Muscle of leg (tissue), 11 donors: ENCODE results near the gene NFYA. TPM values are rescaled to one million over a fixed set of nuclear protein-coding genes. Genes with fewer than 3 reads are reported as not detected.

Source experiments
- DNase-seq: peaks from one replicate; pipeline ENCODE4 v3.0.0; 2013
- H3K27ac ChIP-seq: one replicate; pipeline ENCODE4 v1.5.1; 2013; ENCODE audit warnings: mild to moderate bottlenecking, low read length, control low read depth
- H3K27me3 ChIP-seq: one replicate; pipeline ENCODE4 v1.6.1; 2013; ENCODE audit warnings: low read length; ENCODE audit not compliant: control insufficient read depth, insufficient read depth
- H3K36me3 ChIP-seq: one replicate; pipeline ENCODE4 v1.6.1; 2013; ENCODE audit warnings: low read length; ENCODE audit not compliant: control insufficient read depth, insufficient read depth
- H3K4me1 ChIP-seq: one replicate; pipeline ENCODE4 v1.6.1; 2013; ENCODE audit warnings: low read length; ENCODE audit not compliant: control insufficient read depth, insufficient read depth
- H3K4me3 ChIP-seq: one replicate; pipeline ENCODE4 v1.5.1; 2013; ENCODE audit warnings: low read length, control low read depth
- H3K9me3 ChIP-seq: replicated peaks from 2 replicates; pipeline ENCODE4 v1.6.1; 2013; ENCODE audit warnings: low read depth, low read length; ENCODE audit not compliant: control insufficient read depth
- WGBS: methylation state at CpG from one replicate; pipeline ENCODE4 v1.1.5; 2013; ENCODE audit warnings: missing lambda C conversion rate; ENCODE audit not compliant: insufficient coverage; 5-methylcytosine and 5-hydroxymethylcytosine counted together
- polyA plus RNA-seq, 8 donors: library from polyadenylated mRNA; unstranded; fragments of 120-200 nt; gene quantifications; one replicate each; pipeline versions ENCODE4 v1.2.1 to v1.2.3, GENCODE V29; 2013; ENCODE audit warnings: inconsistent platforms in 1 of 8, low replicate concordance in 1 of 8; ENCODE audit not compliant: insufficient read length in 8 of 8, insufficient read depth in 1 of 8
- total RNA-seq: library from RNA; stranded (reverse); fragments of 120-200 nt; gene quantifications from one replicate; pipeline ENCODE4 v1.2.4, GENCODE V29; 2013

NFYA gene
- total and polyA plus RNA-seq, 9 donors = 14.4 to 35.2 (median 27.2) TPM

DNA sequence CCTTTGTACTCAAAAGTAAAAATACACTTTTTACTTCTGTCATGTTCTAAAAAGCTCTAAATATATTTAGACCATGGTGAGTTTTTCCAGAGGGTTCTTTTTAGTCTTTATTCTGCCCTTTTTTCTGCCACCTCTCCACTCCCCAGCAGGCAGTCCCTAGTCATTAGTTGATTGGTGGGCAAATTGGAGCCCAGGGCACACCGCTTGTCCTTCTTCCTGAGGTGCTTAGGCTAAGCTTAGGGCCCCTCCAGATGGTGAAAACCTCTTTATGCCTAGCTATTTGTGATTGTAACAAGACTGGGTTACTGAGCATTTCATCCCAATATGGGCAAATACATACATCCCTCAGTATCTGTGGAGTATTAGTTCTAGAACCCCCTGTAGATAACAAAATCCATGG, 75.1 kb downstream of the NFYA start:
- H3K36me3 ChIP-seq = no peaks in the 10 kb centered on the region
- H3K4me1 ChIP-seq = no peaks in the 10 kb centered on the region
- no CpG with 5 or more reads among the region's 1 CpG for WGBS
- H3K4me3 ChIP-seq = no peak overlapping the region
- H3K9me3 ChIP-seq = no peaks in the 10 kb centered on the region
- no peaks in the 10 kb centered on the region for H3K27me3 ChIP-seq
- H3K27ac ChIP-seq = no peak overlapping the region
- DNase-seq = no peak

Other genes with a start within 250 kb of the NFYA start
- 3.0 TPM for gene UNC5CL, start 33.8 kb upstream of the NFYA start, total RNA-seq
- 1 to 10 TPM; 2.2 to 9.8 (median 4.1) TPM for gene UNC5CL, start 33.8 kb upstream of the NFYA start, polyA plus RNA-seq
- gene TSPO2, start 30.5 kb upstream of the NFYA start, total RNA-seq = 0.22 TPM
- gene TSPO2, start 30.5 kb upstream of the NFYA start, polyA plus RNA-seq = 1 to 10 TPM in 2 of 8 donors, under 1 TPM in 6; 0.41 to 1.8 (median 0.89) TPM
- 509 TPM for gene APOBEC2, start 19.8 kb upstream of the NFYA start, total RNA-seq
- 100 to 1,000 TPM; 281 to 891 (median 471) TPM for gene APOBEC2, start 19.8 kb upstream of the NFYA start, polyA plus RNA-seq
- gene OARD1, start 618 bp upstream of the NFYA start, total RNA-seq = 12.9 TPM
- gene OARD1, start 618 bp upstream of the NFYA start, polyA plus RNA-seq = 10 to 100 TPM; 15.0 to 20.7 (median 19.3) TPM
- gene TREML1, start 81.4 kb downstream of the NFYA start, total RNA-seq = 0.18 TPM
- under 1 TPM in 7 of 8 donors, not detected in 1; 0.10 to 0.49 (median 0.16) TPM for gene TREML1, start 81.4 kb downstream of the NFYA start, polyA plus RNA-seq
- gene TREM2, start 90.1 kb downstream of the NFYA start, total RNA-seq = 0.75 TPM
- gene TREM2, start 90.1 kb downstream of the NFYA start, polyA plus RNA-seq = 1 to 10 TPM in 2 of 8 donors, under 1 TPM in 6; 0.15 to 3.6 (median 0.55) TPM
- 0.09 TPM for gene TREML2, start 128.2 kb downstream of the NFYA start, total RNA-seq
- gene TREML2, start 128.2 kb downstream of the NFYA start, polyA plus RNA-seq = under 1 TPM; 0.05 to 0.16 (median 0.11) TPM
- gene TREML4, start 155.4 kb downstream of the NFYA start, total RNA-seq = not detected
- gene TREML4, start 155.4 kb downstream of the NFYA start, polyA plus RNA-seq = not detected
- 0.35 TPM for gene TREM1, start 213.7 kb downstream of the NFYA start, total RNA-seq
- 1 to 10 TPM in 1 of 8 donors, under 1 TPM in 5, not detected in 2; 0.06 to 1.6 (median 0.21) TPM for gene TREM1, start 213.7 kb downstream of the NFYA start, polyA plus RNA-seq